ENCODE data around the gene AMPD1.

- no peak for TF ChIP-seq CTCF (IDR thresholded peaks at IDR 0.05)
- TF ChIP-seq POLR2A (IDR thresholded peaks at IDR 0.05), result no peak
Observed at GRCh38 chr1:114666954-114667353, 28.4 kb downstream of the AMPD1 start.
